HEK293 (cell line): ENCODE data around the gene CCDC142.

Experiments
- CTCF ChIA-PET: fragments of 350-600 bp; formaldehyde crosslinking; extraction: SDS; loops from one replicate; lab custom pipeline; 2021; ENCODE audit warnings: antibody characterized with exemption; lab: Yijun Ruan, JAX
- POLR2A ChIA-PET: fragments of 300-600 bp; formaldehyde crosslinking; extraction: SDS; loops from one replicate; lab custom pipeline; 2020; ENCODE audit warnings: antibody characterized with exemption, inconsistent platforms; lab: Yijun Ruan, JAX
- H3K27ac ChIP-seq: fragments of 200-500 bp; sonication (Bioruptor generic); 2 replicates; pipeline ENCODE4 v1.5.1; 2014; ENCODE audit warnings: low read depth, low read length, control low read depth, inconsistent platforms; ENCODE audit errors: extremely low read depth
- H3K36me3 ChIP-seq, 2 experiments: fragments of 200-500 bp in 1 of 2; sonication (Bioruptor generic) in 1 of 2; 1 replicate in 1 of 2; 2 replicates in 1 of 2; pipeline ENCODE4 v1.5.1; 2014 to 2017; ENCODE audit warnings: inconsistent platforms in 2 of 2, low read length in 2 of 2; ENCODE audit not compliant: control insufficient read depth in 2 of 2, insufficient read depth in 1 of 2
- H3K4me1 ChIP-seq: fragments of 200-500 bp; sonication (Bioruptor generic); 2 replicates; pipeline ENCODE4 v1.5.1; 2014; ENCODE audit warnings: mild to moderate bottlenecking, low read length, inconsistent platforms; ENCODE audit not compliant: control insufficient read depth, insufficient read depth
- H3K4me3 ChIP-seq: 2 replicates; pipeline ENCODE4 v1.5.1; 2011; ENCODE audit warnings: low read depth, mild to moderate bottlenecking, control low read depth, low read length, moderate library complexity
- H3K9me3 ChIP-seq: fragments of 200-500 bp; sonication (Bioruptor generic); 2 replicates; pipeline ENCODE4 v1.5.1; 2014; ENCODE audit warnings: low read depth, low read length, inconsistent platforms; ENCODE audit not compliant: control insufficient read depth, insufficient read depth
- AEBP2 ChIP-seq: fragments of 450-650 bp; formaldehyde crosslinking; IDR thresholded peaks from 2 replicates; pipeline ENCODE4 v1.5.1; 2016; ENCODE audit warnings: missing biosample characterization, missing genetic modification characterization, borderline replicate concordance
- GLI2 ChIP-seq: fragments of 450-650 bp; formaldehyde crosslinking; IDR thresholded peaks from 2 replicates; pipeline ENCODE4; 2017; ENCODE audit warnings: missing biosample characterization, missing genetic modification characterization, low read depth, borderline replicate concordance
- KLF16 ChIP-seq: fragments of 450-650 bp; formaldehyde crosslinking; IDR thresholded peaks from 2 replicates; pipeline ENCODE4 v1.5.1; 2017; ENCODE audit warnings: missing biosample characterization, missing genetic modification characterization
- MEIS1 ChIP-seq: sonication (generic); formaldehyde crosslinking; IDR thresholded peaks from 2 replicates; pipeline ENCODE4 v1.8.1; 2022; ENCODE audit warnings: missing genetic modification reagents, mild to moderate bottlenecking, borderline replicate concordance
- PRDM10 ChIP-seq: fragments of 450-650 bp; formaldehyde crosslinking; IDR thresholded peaks from 2 replicates; pipeline ENCODE4 v1.5.1; 2016; ENCODE audit warnings: missing biosample characterization, missing genetic modification characterization
- ZFP3 ChIP-seq: fragments of 450-650 bp; formaldehyde crosslinking; IDR thresholded peaks from 2 replicates; pipeline ENCODE4 v1.5.1; 2016; ENCODE audit warnings: low read depth, missing biosample characterization, missing genetic modification characterization
- ZNF311 ChIP-seq: fragments of 450-650 bp; formaldehyde crosslinking; IDR thresholded peaks from 2 replicates; pipeline ENCODE4 v1.5.1; 2017; ENCODE audit warnings: missing biosample characterization, missing genetic modification characterization, borderline replicate concordance
- ZNF324 ChIP-seq: fragments of 450-650 bp; formaldehyde crosslinking; IDR thresholded peaks from 2 replicates; pipeline ENCODE4 v1.5.1; 2016; ENCODE audit warnings: missing biosample characterization, missing genetic modification characterization
- ZNF394 ChIP-seq: fragments of 450-650 bp; formaldehyde crosslinking; IDR thresholded peaks from 2 replicates; pipeline ENCODE4 v1.5.1; 2016; ENCODE audit warnings: missing biosample characterization, missing genetic modification characterization, mild to moderate bottlenecking, moderate library complexity, borderline replicate concordance
- ZNF555 ChIP-seq: fragments of 450-650 bp; formaldehyde crosslinking; conservative IDR thresholded peaks from 2 replicates; pipeline ENCODE4 v1.5.1; 2017; ENCODE audit warnings: missing biosample characterization, mild to moderate bottlenecking, missing genetic modification characterization, inconsistent platforms
- ZNF596 ChIP-seq: fragments of 450-650 bp; IDR thresholded peaks from 2 replicates; pipeline ENCODE4 v1.5.0; 2018; ENCODE audit warnings: missing biosample characterization, mild to moderate bottlenecking, missing genetic modification characterization, moderate library complexity
- ZNF600 ChIP-seq: fragments of 450-650 bp; formaldehyde crosslinking; IDR thresholded peaks from 2 replicates; pipeline ENCODE4 v1.5.1; 2016; ENCODE audit warnings: missing biosample characterization, missing genetic modification characterization
- ZNF623 ChIP-seq: fragments of 450-650 bp; formaldehyde crosslinking; IDR thresholded peaks from 2 replicates; pipeline ENCODE4 v1.5.1; 2016; ENCODE audit warnings: missing biosample characterization, missing genetic modification characterization
- ZNF654 ChIP-seq: fragments of 450-650 bp; formaldehyde crosslinking; IDR thresholded peaks from 2 replicates; pipeline ENCODE4 v1.5.1; 2016; ENCODE audit warnings: low read depth, missing biosample characterization, missing genetic modification characterization
- ZNF701 ChIP-seq: fragments of 450-650 bp; formaldehyde crosslinking; IDR thresholded peaks from 2 replicates; pipeline ENCODE4 v1.5.1; 2016; ENCODE audit warnings: missing biosample characterization, missing genetic modification characterization
- ZNF747 ChIP-seq: fragments of 450-650 bp; formaldehyde crosslinking; IDR thresholded peaks from 2 replicates; pipeline ENCODE4 v1.5.1; 2016; ENCODE audit warnings: missing biosample characterization, missing genetic modification characterization
- ZSCAN16 ChIP-seq: fragments of 450-650 bp; formaldehyde crosslinking; IDR thresholded peaks from 2 replicates; pipeline ENCODE4 v1.5.1; 2016; ENCODE audit warnings: missing biosample characterization, missing genetic modification characterization
- TF ChIP-seq, protein P1 (sequence below): fragments of 450-650 bp; formaldehyde crosslinking; IDR thresholded peaks from 2 replicates; pipeline ENCODE4 v1.5.1; 2016; ENCODE audit warnings: missing biosample characterization, missing genetic modification characterization
- TF ChIP-seq, protein P2 (sequence below): fragments of 450-650 bp; formaldehyde crosslinking; IDR thresholded peaks from 2 replicates; pipeline ENCODE4 v1.5.1; 2016; ENCODE audit warnings: missing biosample characterization, missing genetic modification characterization

Gene CCDC142

DNA sequence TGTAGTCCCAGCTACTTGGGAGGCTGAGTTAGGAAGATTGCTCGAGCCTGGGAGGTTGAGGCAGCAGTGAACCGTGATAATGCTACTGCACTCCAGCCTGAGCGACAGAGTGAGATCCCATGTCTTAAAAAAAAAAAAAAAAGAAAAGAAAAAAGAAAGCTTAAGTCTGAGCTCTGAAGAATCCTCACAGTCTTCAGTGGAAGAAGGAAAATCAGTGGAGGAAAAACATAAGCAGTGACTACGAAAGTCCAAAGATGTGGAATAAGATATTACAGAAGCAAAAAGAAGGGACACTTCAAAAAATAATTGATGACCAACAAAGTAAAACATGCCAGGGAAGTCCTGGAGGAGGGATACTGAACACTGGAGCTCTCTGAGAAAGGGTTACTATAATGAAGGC lies 27.5 kb upstream of the CCDC142 start:
- Histone ChIP-seq H3K4me1 (peaks cover 4% of the 10 kb centered on the region; the same call in 1 of the 2 replicates), H3K9me3 (no peaks in the 10 kb centered on the region), H3K27ac (no peak overlapping the region), H3K36me3 (peaks cover 4 to 8% of the 10 kb centered on the region in 2 experiments; a peak in 1 of 3 replicates), H3K4me3 (no peak overlapping the region)
- POLR2A ChIA-PET, result interaction anchor here (0.8 to 2.3 kb wide), 4 partner anchors 9 to 52 kb away, joined by 3 to 13 read pairs (median 5); partner anchors contain the start of genes AUP1, CCDC142, HTRA2 and TTC31
- TF ChIP-seq ZFP3 (no peak), ZNF555 (tag by site-specific recombination) (no peak), ZNF324 (tag by site-specific recombination) (no peak), ZNF394 (tag by site-specific recombination) (no peak), ZNF600 (tag by site-specific recombination) (no peak), ZNF311 (tag by site-specific recombination) (no peak), ZSCAN16 (tag by site-specific recombination) (no peak), PRDM10 (tag by site-specific recombination) (no peak), AEBP2 (tag by site-specific recombination) (no peak), KLF16 (no peak), ZNF654 (tag by site-specific recombination) (no peak), ZNF623 (tag by site-specific recombination) (no peak), GLI2 (no peak), ZNF701 (tag by site-specific recombination) (no peak), MEIS1 (CRISPR knock-in tag) (no peak), ZNF596 (tag by site-specific recombination) (no peak), ZNF747 (no peak)
- TF ChIP-seq, protein P1, sequence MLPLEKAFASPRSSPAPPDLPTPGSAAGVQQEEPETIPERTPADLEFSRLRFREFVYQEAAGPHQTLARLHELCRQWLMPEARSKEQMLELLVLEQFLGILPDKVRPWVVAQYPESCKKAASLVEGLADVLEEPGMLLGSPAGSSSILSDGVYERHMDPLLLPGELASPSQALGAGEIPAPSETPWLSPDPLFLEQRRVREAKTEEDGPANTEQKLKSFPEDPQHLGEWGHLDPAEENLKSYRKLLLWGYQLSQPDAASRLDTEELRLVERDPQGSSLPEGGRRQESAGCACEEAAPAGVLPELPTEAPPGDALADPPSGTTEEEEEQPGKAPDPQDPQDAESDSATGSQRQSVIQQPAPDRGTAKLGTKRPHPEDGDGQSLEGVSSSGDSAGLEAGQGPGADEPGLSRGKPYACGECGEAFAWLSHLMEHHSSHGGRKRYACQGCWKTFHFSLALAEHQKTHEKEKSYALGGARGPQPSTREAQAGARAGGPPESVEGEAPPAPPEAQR, result no peak
- TF ChIP-seq, protein P2, sequence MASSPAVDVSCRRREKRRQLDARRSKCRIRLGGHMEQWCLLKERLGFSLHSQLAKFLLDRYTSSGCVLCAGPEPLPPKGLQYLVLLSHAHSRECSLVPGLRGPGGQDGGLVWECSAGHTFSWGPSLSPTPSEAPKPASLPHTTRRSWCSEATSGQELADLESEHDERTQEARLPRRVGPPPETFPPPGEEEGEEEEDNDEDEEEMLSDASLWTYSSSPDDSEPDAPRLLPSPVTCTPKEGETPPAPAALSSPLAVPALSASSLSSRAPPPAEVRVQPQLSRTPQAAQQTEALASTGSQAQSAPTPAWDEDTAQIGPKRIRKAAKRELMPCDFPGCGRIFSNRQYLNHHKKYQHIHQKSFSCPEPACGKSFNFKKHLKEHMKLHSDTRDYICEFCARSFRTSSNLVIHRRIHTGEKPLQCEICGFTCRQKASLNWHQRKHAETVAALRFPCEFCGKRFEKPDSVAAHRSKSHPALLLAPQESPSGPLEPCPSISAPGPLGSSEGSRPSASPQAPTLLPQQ (tag by site-specific recombination), result no peak
- CTCF ChIA-PET, result interaction anchor here (0.8 to 1.2 kb wide), 5 partner anchors 19 to 175 kb away, joined by 3 to 4 read pairs (median 3); partner anchors contain the start of genes AUP1 and HTRA2
